Smooth muscle cell (in vitro differentiated cells): ENCODE results near the gene DCST1. TPM values are rescaled to one million over a fixed set of nuclear protein-coding genes. Genes with fewer than 3 reads are reported as not detected.

Experiments
- DNase-seq: peaks from one replicate; lab custom pipeline; 2025; ENCODE audit not compliant: unreplicated experiment; lab: John Stamatoyannopoulos, UW
- H2AFZ ChIP-seq: fragments of 200-600 bp; sonication (generic); 2 replicates; pipeline ENCODE4 v1.6.0; 2016; ENCODE audit warnings: antibody characterized with exemption, low read depth, mild to moderate bottlenecking
- H3F3A ChIP-seq: fragments of 200-600 bp; sonication (generic); 2 replicates; pipeline ENCODE4 v1.6.0; 2017; ENCODE audit warnings: antibody characterized with exemption, low read depth
- H3K27ac ChIP-seq: fragments of 200-600 bp; sonication (generic); 2 replicates; pipeline ENCODE4 v1.5.1; 2016; ENCODE audit warnings: low read depth, mild to moderate bottlenecking
- H3K27me3 ChIP-seq: fragments of 200-600 bp; sonication (generic); 2 replicates; pipeline ENCODE4 v1.6.1; 2016; ENCODE audit warnings: low read depth, mild to moderate bottlenecking
- H3K36me3 ChIP-seq: fragments of 200-600 bp; sonication (generic); 2 replicates; pipeline ENCODE4 v1.5.1; 2016; ENCODE audit warnings: low read depth
- H3K4me1 ChIP-seq: fragments of 200-600 bp; sonication (generic); 2 replicates; pipeline ENCODE4 v1.5.1; 2016; ENCODE audit warnings: low read depth
- H3K4me2 ChIP-seq: fragments of 200-600 bp; sonication (generic); 2 replicates; pipeline ENCODE4 v1.6.0; 2016; ENCODE audit warnings: mild to moderate bottlenecking
- H3K4me3 ChIP-seq: fragments of 200-600 bp; sonication (generic); 2 replicates; pipeline ENCODE4 v1.5.1; 2016; ENCODE audit warnings: mild to moderate bottlenecking
- H3K79me2 ChIP-seq: fragments of 200-600 bp; sonication (generic); 2 replicates; pipeline ENCODE4 v1.6.0; 2016; ENCODE audit warnings: low read depth, mild to moderate bottlenecking
- H3K9ac ChIP-seq: fragments of 200-600 bp; sonication (generic); 2 replicates; pipeline ENCODE4 v1.6.0; 2016; ENCODE audit warnings: low read depth
- H3K9me3 ChIP-seq: fragments of 200-600 bp; sonication (generic); replicated peaks from 2 replicates; pipeline ENCODE4 v1.5.1; 2016; ENCODE audit warnings: low read depth
- H4K20me1 ChIP-seq: fragments of 200-600 bp; sonication (generic); 2 replicates; pipeline ENCODE4 v1.6.0; 2016; ENCODE audit warnings: low read depth
- CTCF ChIP-seq: fragments of 200-600 bp; sonication (generic); IDR thresholded peaks from 2 replicates; pipeline ENCODE4 v1.5.1; 2017; ENCODE audit warnings: borderline replicate concordance, mild to moderate bottlenecking, antibody characterized with exemption; ENCODE audit not compliant: insufficient read depth, poor library complexity, severe bottlenecking
- WGBS: methylation state at CpG from one replicate; pipeline ENCODE4 v1.1.7; 2016; ENCODE audit warnings: low lambda C conversion rate; 5-methylcytosine and 5-hydroxymethylcytosine counted together
- polyA plus RNA-seq: library from polyadenylated mRNA; unstranded; fragments of >200 nt; fragmentation: Nextera tagmentation; extraction: Ambion mirVana; gene quantifications from 2 replicates; pipeline ENCODE4 v1.2.1, GENCODE V29; 2016
- total RNA-seq: library from RNA; depleted of rRNA; stranded (reverse); fragments of >200 nt; gene quantifications from 2 replicates; pipeline ENCODE4 v1.2.3, GENCODE V29; 2014

The DCST1 gene
- total and polyA plus RNA-seq, 2 experiments from 2014 or later, result not detected

DNA sequence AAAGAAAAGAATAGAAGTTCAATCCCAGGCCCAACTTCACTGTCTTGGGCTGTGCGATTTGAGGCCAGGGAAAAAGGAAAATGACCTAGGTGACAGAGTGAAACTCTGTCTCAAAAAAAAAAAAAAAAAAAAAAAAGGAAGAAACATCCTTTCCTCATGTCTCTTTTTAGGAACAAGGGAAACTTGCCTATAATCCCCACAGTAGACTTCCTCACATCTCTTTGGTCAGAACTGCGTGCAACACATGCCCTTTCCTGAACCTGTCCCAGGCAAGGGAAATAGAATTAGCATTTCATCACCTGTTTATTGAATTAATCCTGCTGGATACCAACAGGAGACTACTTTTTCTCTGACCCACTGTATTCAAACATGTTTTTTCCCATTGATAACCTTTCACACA is 2.3 kb downstream of the DCST1 start:
- no peak overlapping the region for H3K9ac ChIP-seq
- H3K79me2 ChIP-seq, result no peaks in the 10 kb centered on the region
- H3K27me3 ChIP-seq, result no peaks in the 10 kb centered on the region
- no peak overlapping the region for H3K27ac ChIP-seq
- no peaks in the 10 kb centered on the region for H3K9me3 ChIP-seq
- no peaks in the 10 kb centered on the region for H3F3A ChIP-seq
- H4K20me1 ChIP-seq, result no peaks in the 10 kb centered on the region
- no peak overlapping the region for H3K4me2 ChIP-seq
- H3K36me3 ChIP-seq, result no peaks in the 10 kb centered on the region
- H2AFZ ChIP-seq, result no peak overlapping the region
- TF ChIP-seq CTCF, result no peak
- no peak overlapping the region for H3K4me3 ChIP-seq
- no peak for DNase-seq
- 98% methylated on average over 2 of the region's 2 CpGs for WGBS
- no peaks in the 10 kb centered on the region for H3K4me1 ChIP-seq

- TF ChIP-seq CTCF, result no peak
- DNase-seq, result no peak
- Histone ChIP-seq H3K4me3 (no peak overlapping the region), H3K9ac (no peak overlapping the region), H3K79me2 (no peaks in the 10 kb centered on the region), H3K27ac (no peak overlapping the region), H3K36me3 (no peaks in the 10 kb centered on the region), H3K4me1 (no peaks in the 10 kb centered on the region), H3F3A (no peaks in the 10 kb centered on the region), H3K27me3 (no peaks in the 10 kb centered on the region), H3K9me3 (no peaks in the 10 kb centered on the region), H3K4me2 (no peak overlapping the region), H4K20me1 (no peaks in the 10 kb centered on the region), H2AFZ (no peak overlapping the region)
- WGBS, result 84% methylated on average over 3 of the region's 3 CpGs
Measured at GRCh38 chr1:155037043-155037442, 3.4 kb downstream of the DCST1 start.

DNA sequence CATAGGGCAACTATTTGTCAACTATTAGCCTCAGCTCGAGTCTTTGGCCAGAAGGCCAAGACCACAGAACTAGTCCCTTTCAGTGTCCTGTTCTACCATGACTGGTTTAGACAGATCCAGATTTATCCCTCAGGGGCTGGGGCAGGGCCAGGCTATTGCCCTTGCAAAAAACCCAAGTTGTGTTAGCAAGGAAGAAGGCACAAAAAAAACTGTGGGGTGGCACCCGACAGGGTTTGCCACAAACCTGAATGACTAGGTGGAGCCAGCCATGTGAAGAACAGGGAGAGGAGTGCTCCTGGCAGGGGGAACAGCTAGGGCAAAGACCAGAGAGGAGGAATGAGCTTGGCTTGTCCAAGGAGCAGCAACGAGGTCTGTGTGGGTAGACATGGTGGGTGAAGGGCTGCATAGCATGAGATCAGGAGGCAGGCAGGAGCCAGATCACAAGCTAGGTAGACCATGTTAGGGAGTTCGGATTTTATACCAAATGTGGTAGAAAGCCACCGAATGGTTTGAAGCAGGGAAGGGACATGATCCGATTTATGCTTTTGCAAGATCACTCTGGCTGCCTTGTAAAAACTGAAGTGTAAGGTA is 4.3 kb downstream of the DCST1 start:
- H2AFZ ChIP-seq, result no peak overlapping the region
- WGBS, result 88% methylated on average over 6 of the region's 6 CpGs
- H3K79me2 ChIP-seq, result no peaks in the 10 kb centered on the region
- H3K27ac ChIP-seq, result no peak overlapping the region
- no peaks in the 10 kb centered on the region for H4K20me1 ChIP-seq
- no peak overlapping the region for H3K4me3 ChIP-seq
- no peak for DNase-seq
- H3K4me2 ChIP-seq, result no peak overlapping the region
- no peaks in the 10 kb centered on the region for H3F3A ChIP-seq
- no peak overlapping the region for H3K9ac ChIP-seq
- TF ChIP-seq CTCF, result no peak
- H3K4me1 ChIP-seq, result no peaks in the 10 kb centered on the region
- no peaks in the 10 kb centered on the region for H3K9me3 ChIP-seq
- H3K27me3 ChIP-seq, result no peaks in the 10 kb centered on the region
- no peaks in the 10 kb centered on the region for H3K36me3 ChIP-seq

DNA sequence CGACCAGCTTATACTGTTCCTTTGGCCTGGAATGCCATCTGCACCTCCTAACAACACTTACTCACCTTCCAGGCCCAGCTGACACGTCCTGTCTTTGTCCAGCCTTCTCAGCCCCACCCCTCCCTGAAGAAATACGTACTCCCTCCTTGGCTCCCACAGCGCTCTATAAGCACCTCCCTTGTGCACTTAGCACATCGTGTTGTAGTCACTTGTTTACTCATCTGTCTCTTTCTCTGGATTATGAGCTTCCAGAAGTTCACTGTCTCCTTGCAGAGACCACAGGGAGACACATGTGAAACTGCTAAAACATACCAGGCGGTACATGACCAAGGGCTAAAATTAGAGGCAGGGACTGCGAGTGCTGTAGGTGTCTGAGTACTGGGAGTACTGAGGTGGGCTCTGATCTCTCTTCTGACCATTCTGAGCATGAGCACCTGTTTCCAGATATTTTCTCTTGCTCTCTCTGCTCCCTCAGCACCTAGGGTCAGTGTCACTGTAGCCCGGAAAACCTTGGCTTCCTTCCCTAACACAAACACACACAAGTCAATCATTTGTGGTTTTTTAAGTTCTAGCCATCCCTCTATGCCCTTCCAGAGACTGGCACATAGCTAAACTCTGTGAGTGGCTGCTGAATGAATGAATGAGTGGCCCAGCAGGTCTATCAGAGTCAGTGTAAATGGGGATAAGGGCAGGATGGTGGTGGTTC is 5.1 kb downstream of the DCST1 start:
- Histone ChIP-seq H3F3A (no peaks in the 10 kb centered on the region), H3K9me3 (no peaks in the 10 kb centered on the region), H3K27me3 (no peaks in the 10 kb centered on the region), H3K4me2 (no peak overlapping the region), H4K20me1 (no peaks in the 10 kb centered on the region), H3K79me2 (no peaks in the 10 kb centered on the region), H3K9ac (no peak overlapping the region), H3K36me3 (no peaks in the 10 kb centered on the region), H3K4me1 (no peaks in the 10 kb centered on the region), H3K4me3 (no peak overlapping the region), H3K27ac (no peak overlapping the region), H2AFZ (no peak overlapping the region)
- no peak for DNase-seq
- TF ChIP-seq CTCF, result no peak
- 49% methylated on average over 8 of the region's 8 CpGs for WGBS
